ENCODE data around the gene PGBD5.

GRCh38 chr1:230453377-230453776, 27.2 kb upstream of the PGBD5 start:
- TF ChIP-seq, protein P1, sequence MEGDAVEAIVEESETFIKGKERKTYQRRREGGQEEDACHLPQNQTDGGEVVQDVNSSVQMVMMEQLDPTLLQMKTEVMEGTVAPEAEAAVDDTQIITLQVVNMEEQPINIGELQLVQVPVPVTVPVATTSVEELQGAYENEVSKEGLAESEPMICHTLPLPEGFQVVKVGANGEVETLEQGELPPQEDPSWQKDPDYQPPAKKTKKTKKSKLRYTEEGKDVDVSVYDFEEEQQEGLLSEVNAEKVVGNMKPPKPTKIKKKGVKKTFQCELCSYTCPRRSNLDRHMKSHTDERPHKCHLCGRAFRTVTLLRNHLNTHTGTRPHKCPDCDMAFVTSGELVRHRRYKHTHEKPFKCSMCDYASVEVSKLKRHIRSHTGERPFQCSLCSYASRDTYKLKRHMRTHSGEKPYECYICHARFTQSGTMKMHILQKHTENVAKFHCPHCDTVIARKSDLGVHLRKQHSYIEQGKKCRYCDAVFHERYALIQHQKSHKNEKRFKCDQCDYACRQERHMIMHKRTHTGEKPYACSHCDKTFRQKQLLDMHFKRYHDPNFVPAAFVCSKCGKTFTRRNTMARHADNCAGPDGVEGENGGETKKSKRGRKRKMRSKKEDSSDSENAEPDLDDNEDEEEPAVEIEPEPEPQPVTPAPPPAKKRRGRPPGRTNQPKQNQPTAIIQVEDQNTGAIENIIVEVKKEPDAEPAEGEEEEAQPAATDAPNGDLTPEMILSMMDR (IDR thresholded peaks at IDR 0.05), result no peak
- TF ChIP-seq POLR2AphosphoS5 (IDR thresholded peaks at IDR 0.05) (no peak), POLR2A (IDR thresholded peaks at IDR 0.05) (no peak)

All from transverse colon (tissue), 4 donors.